SJCRH30 (cell line): ENCODE data around the gene FGF2. TPM values are rescaled to one million over a fixed set of nuclear protein-coding genes. Genes with fewer than 3 reads are reported as not detected.
"Not testable (repeated sequence)": the region's sequence is repeated elsewhere in the genome, so short reads cannot be mapped to it uniquely, and the experiment has no call there.

Experiments used
- DNase-seq, 2 experiments: peaks; one replicate each; pipeline ENCODE4 v3.0.0-alpha.2; 2015 to 2020
- H3K27ac ChIP-seq: fragments of 250-450 bp; sonication (Bioruptor Pico); 2 replicates; pipeline ENCODE4 v1.5.1; 2020; ENCODE audit warnings: mild to moderate bottlenecking, moderate library complexity
- H3K27me3 ChIP-seq: fragments of 250-450 bp; sonication (Bioruptor Pico); 2 replicates; pipeline ENCODE4 v1.5.1; 2020; ENCODE audit warnings: mild to moderate bottlenecking, moderate library complexity
- H3K36me3 ChIP-seq: fragments of 250-450 bp; sonication (Bioruptor Pico); 2 replicates; pipeline ENCODE4 v1.5.1; 2020; ENCODE audit warnings: mild to moderate bottlenecking, moderate library complexity
- H3K4me1 ChIP-seq: fragments of 250-450 bp; sonication (Bioruptor Pico); 2 replicates; pipeline ENCODE4 v1.5.1; 2020; ENCODE audit warnings: mild to moderate bottlenecking, moderate library complexity
- H3K4me3 ChIP-seq: fragments of 250-450 bp; sonication (Bioruptor Pico); 2 replicates; pipeline ENCODE4 v1.5.1; 2020; ENCODE audit warnings: mild to moderate bottlenecking, moderate library complexity
- H3K9me3 ChIP-seq: fragments of 250-450 bp; sonication (Bioruptor Pico); replicated peaks from 2 replicates; pipeline ENCODE4 v1.5.1; 2020; ENCODE audit warnings: mild to moderate bottlenecking, moderate library complexity
- total RNA-seq: library from RNA; depleted of rRNA; stranded (reverse); fragments of >200 nt; shearing (Covaris generic); gene quantifications from 2 replicates; pipeline ENCODE4 v1.2.3, GENCODE V29; 2014; rRNA removed

Gene FGF2
- 11.1 and 11.7 TPM in 2 replicates for total RNA-seq

- H3K4me3 ChIP-seq, result peak within 1 kb of the TSS; percentile 72
Observed at GRCh38 chr4:122826553-122827257, at the start of gene FGF2. TSS of gene FGF2 (plus strand) at chr4:122826831. CDS start at chr4:122827175, 344 bp downstream.

GRCh38 chr4:122776916-122777315, 49.7 kb upstream of the FGF2 start:
- no peaks in the 10 kb centered on the region for H3K27me3 ChIP-seq
- H3K36me3 ChIP-seq, result no peaks in the 10 kb centered on the region
- H3K4me1 ChIP-seq, result peaks cover 9% of the 10 kb centered on the region
- peak in 1 of 2 experiments; percentile 37 for DNase-seq
- H3K9me3 ChIP-seq, result no peaks in the 10 kb centered on the region
- no peak overlapping the region for H3K27ac ChIP-seq
- H3K4me3 ChIP-seq, result no peak overlapping the region

More at GRCh38 chr4:122826553-122827257, at the start of gene FGF2:
- peak; percentile 72 to 73 for DNase-seq
- Histone ChIP-seq H3K27me3 (no peaks in the 10 kb centered on the region), H3K4me1 (no peaks in the 10 kb centered on the region), H3K36me3 (no peaks in the 10 kb centered on the region), H3K9me3 (no peaks in the 10 kb centered on the region), H3K27ac (peak within 1 kb of the TSS; percentile 38; the same call in 1 of the 2 replicates)

DNA sequence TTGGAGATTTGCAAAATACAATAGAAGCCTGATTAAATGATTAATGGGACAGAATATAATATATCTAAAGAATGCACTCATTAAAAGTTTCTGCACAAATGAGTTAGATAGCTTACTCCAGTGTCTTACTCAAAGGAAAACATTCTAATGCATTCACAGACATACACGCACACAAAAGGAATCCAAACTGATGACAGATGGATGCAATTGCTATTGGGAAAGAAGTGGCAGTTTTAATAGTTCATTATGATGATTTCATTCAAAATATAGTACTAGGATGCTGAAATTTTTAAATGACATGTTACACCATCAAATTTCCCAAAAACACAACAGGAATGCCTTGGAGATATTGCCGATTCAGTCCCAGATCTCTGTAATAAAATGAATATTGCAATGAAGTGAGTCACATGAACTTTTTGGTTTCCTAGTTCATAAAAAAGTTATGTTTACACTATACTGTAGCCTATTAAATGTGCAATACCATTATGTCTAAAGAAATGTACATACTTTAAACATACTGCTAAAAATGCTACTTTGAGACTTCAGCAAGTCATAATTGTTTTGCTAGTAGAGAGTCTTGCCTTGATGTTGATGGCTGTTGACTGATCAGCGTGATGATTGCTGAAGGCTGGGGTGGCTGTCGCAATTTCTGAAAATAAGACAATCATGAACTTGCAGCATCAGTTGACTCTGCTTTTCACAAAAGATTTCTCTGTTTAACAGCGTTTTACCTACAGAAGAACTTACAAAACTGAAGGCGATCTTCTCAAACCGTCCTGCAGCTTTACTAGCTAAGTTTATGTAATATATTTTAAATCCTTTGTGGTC, 48.6 kb upstream of the FGF2 start:
- H3K36me3 ChIP-seq, result no peaks in the 10 kb centered on the region
- H3K27me3 ChIP-seq, result no peaks in the 10 kb centered on the region
- no peak for DNase-seq
- H3K27ac ChIP-seq, result no peak overlapping the region
- no peak overlapping the region for H3K4me3 ChIP-seq
- H3K4me1 ChIP-seq, result peaks cover 20% of the 10 kb centered on the region
- no peaks in the 10 kb centered on the region for H3K9me3 ChIP-seq

DNA sequence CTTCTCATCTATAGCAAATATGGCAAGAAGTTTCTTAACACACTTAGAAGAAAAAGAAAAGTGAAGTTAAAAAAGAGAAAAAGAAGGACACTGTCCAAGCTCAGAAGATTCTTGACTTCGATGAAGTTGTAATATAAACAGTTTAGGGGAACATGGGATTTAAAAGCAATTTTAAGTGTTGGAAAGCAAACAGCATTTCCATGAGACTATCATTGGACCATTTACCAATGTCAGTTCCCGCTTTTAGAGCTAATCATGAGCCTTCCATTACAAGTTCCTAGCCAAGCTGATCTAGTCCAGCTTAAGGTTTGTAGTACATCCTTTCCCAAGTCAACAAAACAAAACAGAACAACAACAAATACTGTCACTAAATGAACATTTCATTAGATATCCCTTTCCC, 45.1 kb upstream of the FGF2 start:
- H3K36me3 ChIP-seq, result no peaks in the 10 kb centered on the region
- H3K27ac ChIP-seq, result no peak overlapping the region
- no peaks in the 10 kb centered on the region for H3K9me3 ChIP-seq

DNA sequence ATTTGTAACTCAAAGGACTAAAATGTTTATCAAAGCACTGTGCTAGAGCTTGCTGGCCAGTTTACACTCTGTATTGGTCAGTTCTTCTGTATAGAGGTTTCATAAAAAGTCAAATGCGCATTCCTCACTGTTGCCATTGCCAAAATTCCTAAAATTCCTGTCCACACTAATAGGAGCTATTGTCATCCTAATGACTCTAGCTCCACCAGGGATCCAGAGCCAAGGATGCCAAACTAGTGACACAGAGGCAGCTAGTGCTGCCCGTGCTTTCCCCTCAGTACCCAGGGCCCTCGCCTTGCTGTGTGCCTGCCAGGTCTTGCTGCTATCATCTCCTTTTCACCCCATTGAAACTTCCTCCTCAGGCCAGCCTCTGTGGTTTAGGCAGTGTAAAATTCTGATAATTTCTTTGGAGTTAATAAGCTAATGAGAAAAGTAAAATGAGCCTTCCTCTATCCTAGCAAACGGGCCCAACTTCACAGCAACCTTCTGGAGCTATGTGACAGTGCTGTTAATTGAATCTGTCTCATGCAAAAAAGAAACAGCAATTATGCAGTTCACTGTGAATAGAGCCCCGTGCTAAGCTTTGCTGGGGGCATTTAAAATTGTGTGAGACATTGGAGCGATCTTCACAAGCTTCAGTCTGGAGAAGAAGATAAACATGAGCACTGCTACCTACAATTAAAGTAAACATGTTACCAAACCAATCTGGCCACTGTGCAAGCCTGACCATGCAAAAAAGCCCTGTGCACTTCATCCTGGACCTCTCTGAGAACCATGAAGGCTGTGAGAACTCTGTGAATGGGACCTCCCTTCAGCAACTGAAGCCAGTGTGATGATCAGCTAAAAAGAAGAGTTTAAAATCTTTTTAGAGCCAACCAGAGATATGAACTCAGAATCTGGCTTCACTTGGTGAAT, 43.1 kb upstream of the FGF2 start:
- H3K36me3 ChIP-seq, result no peaks in the 10 kb centered on the region
- no peaks in the 10 kb centered on the region for H3K9me3 ChIP-seq
- H3K4me1 ChIP-seq, result peaks cover 25% of the 10 kb centered on the region
- no peaks in the 10 kb centered on the region for H3K27me3 ChIP-seq
- peak; percentile 73 to 87 for DNase-seq
- peak overlapping the region; percentile 27 for H3K4me3 ChIP-seq
- H3K27ac ChIP-seq, result peak overlapping the region; percentile 69

More for the DNA sequence above, 45.1 kb upstream of the FGF2 start:
- no peak overlapping the region for H3K4me3 ChIP-seq
- peaks cover 32% of the 10 kb centered on the region for H3K4me1 ChIP-seq
- no peak for DNase-seq
- H3K27me3 ChIP-seq, result no peaks in the 10 kb centered on the region

DNA sequence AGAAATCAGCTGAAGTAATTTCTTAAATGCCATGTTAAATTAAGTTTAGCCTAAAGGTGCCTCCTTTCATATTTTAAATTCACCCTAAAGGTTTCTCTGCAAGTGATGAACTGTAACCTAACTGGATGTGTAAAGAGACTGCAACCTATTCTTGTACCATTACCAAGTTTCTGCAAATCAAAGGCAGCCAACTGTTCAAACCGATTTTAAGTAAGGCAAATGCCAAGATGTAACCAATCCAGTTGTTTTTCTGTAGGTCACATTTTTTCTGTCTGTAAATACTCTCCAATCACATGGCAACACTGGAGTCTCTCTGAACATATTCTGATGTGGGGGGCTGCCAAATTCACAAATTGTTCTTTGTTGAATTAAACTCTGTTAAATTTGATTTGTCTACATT, 42.4 kb upstream of the FGF2 start:
- Histone ChIP-seq H3K9me3 (no peaks in the 10 kb centered on the region), H3K27ac (peak overlapping the region; percentile 69), H3K4me1 (peaks cover 25% of the 10 kb centered on the region), H3K4me3 (no peak overlapping the region), H3K27me3 (no peaks in the 10 kb centered on the region), H3K36me3 (no peaks in the 10 kb centered on the region)
- DNase-seq, result no peak

DNA sequence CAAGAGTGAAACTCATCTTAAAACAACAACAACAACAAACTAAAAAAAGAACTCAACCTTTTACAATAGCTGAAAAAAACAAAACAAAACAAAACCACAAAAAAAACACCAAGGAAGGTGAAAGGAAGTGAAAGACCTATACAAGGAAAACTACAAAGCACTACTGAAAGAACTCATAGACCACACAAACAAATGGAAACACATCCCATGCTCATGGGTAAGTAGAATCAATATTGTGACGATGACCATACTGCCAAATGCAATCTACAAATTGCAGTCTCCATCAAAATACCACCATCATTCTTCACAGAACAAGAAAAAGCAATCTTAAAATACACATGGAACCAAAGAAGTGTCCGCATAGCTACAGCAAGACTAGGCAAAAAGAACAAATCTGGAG, 41.5 kb upstream of the FGF2 start:
- no peaks in the 10 kb centered on the region for H3K36me3 ChIP-seq
- no peak overlapping the region for H3K27ac ChIP-seq
- no peak for DNase-seq
- H3K9me3 ChIP-seq, result no peaks in the 10 kb centered on the region
- H3K4me3 ChIP-seq, result no peak overlapping the region
- H3K27me3 ChIP-seq, result no peaks in the 10 kb centered on the region
- H3K4me1 ChIP-seq, result peaks cover 25% of the 10 kb centered on the region

GRCh38 chr4:122786296-122786695, 40.3 kb upstream of the FGF2 start:
- not testable (repeated sequence) for H3K27me3 ChIP-seq, H3K27ac ChIP-seq, DNase-seq, H3K4me3 ChIP-seq, H3K36me3 ChIP-seq, H3K9me3 ChIP-seq
- H3K4me1 ChIP-seq, result peaks cover 25% of the 10 kb centered on the region

DNA sequence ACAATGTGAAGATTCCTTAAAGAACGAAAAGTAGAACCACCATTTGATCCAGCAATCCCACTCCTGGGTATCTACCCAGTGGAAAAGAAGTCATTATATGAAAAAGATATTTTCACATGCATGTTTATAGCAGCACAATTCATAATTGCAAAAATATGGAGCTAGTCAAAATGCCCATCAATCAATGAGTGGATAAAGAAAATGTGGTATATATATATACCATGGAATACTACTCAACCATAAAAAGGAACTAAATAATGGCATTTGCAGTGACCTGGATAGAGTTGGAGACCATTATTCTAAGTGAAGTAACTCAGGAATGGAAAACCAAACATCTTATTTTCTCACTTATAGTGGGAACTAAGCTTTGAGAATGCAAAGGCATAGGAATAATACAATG, 39.7 kb upstream of the FGF2 start:
- H3K4me3 ChIP-seq, H3K27ac ChIP-seq, DNase-seq, H3K36me3 ChIP-seq, H3K27me3 ChIP-seq, H3K9me3 ChIP-seq: not testable (repeated sequence)
- peaks cover 23% of the 10 kb centered on the region for H3K4me1 ChIP-seq

GRCh38 chr4:122787940-122788339, 38.7 kb upstream of the FGF2 start:
- no peak overlapping the region for H3K27ac ChIP-seq
- H3K4me1 ChIP-seq, result peaks cover 13% of the 10 kb centered on the region
- H3K4me3 ChIP-seq, result no peak overlapping the region
- no peak for DNase-seq
- no peaks in the 10 kb centered on the region for H3K9me3 ChIP-seq
- no peaks in the 10 kb centered on the region for H3K36me3 ChIP-seq
- no peaks in the 10 kb centered on the region for H3K27me3 ChIP-seq

- Histone ChIP-seq H3K27me3 (no peaks in the 10 kb centered on the region), H3K4me3 (no peak overlapping the region), H3K4me1 (peaks cover 6% of the 10 kb centered on the region), H3K9me3 (no peaks in the 10 kb centered on the region), H3K36me3 (no peaks in the 10 kb centered on the region), H3K27ac (no peak overlapping the region)
- no peak for DNase-seq
Observed at GRCh38 chr4:122788935-122789334, 37.7 kb upstream of the FGF2 start.

DNA sequence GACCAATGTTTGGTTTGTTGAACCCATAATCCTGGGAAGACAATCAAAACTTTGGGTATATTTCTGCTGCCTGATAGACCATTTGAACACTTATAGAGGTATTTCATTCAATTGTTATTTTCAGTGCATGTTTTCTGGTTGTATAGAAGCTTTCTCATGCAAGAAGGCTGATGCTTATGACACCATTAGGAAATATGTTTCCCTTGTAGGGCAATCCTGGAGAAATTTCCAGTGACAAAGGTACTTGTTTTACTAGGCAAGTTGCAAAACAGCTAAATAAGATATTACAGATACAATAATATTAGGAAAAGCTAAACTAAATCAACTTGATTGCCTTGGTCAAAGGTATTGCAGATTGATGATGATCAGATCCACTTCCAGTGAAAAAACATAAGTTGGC, 32.8 kb upstream of the FGF2 start:
- Histone ChIP-seq H3K4me3 (no peak overlapping the region), H3K4me1 (peaks cover 22% of the 10 kb centered on the region), H3K36me3 (no peaks in the 10 kb centered on the region), H3K27me3 (no peaks in the 10 kb centered on the region), H3K9me3 (no peaks in the 10 kb centered on the region), H3K27ac (no peak overlapping the region)
- no peak for DNase-seq

DNA sequence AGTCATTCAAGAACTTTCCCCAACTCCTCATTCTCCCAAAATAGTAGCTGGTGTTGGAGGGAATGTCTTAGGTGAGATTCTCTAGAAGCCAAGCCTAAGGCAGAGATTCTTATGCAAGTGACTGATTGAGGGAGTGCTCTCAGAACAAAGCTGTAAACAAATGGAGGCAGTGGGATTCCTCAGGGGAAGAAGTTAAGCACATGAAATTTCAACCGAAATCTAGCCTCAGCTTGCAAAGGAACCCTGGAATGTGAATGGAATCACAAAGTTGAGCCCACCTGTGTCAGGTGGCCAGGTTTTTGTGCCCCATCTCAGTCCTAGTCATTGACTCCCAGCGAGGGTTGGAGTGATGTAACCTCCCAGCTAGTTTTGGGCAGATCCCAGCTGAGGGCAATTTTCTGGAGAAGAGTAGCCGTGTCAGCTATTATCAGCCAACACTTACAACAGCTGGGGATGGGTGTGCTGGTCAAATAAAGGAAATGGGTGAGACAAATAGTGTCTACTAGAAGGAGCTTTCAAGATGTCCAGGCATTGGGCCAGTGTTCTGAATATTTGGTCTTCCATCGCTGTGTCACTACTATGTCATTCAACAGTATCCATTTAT, 29.7 kb upstream of the FGF2 start:
- Histone ChIP-seq H3K9me3 (no peaks in the 10 kb centered on the region), H3K27me3 (no peaks in the 10 kb centered on the region), H3K36me3 (no peaks in the 10 kb centered on the region), H3K4me3 (no peak overlapping the region), H3K4me1 (peaks cover 23% of the 10 kb centered on the region), H3K27ac (peak overlapping the region; percentile 70; the same call in 1 of the 2 replicates)
- DNase-seq, result peak in 1 of 2 experiments; percentile 17

DNA sequence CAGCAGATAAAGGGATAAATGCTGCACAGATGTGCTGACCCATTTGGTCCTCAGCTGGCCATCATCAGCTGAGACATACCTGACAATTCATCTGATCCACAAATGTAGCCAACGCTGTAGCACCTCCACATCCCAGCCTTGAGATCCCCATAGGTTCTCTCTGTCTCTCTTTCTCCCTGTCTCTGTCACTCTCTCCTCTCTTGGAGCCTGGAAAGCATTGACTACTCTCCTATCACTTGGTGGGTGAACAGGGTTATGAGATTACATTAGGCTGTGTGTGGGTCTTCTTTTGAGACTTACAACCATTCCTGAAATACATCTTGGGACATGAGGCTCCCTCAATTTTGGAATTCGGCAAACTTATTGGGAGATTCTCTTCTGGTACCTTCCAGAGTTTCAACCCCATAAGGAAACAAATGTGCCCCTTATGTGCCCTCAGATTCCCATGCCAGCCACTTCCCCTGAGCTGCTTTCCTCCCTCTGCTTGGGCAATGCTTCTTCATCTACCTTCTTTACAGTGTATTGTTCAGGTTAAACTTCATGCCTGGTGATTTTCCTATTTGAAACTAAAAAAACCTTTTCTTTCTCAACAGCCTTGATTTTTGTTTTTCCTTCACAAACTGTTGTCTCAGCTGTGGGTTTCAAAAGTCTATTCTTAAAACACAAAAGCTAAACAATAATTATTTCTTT, 29.1 kb upstream of the FGF2 start:
- no peaks in the 10 kb centered on the region for H3K27me3 ChIP-seq
- DNase-seq, result no peak
- peaks cover 23% of the 10 kb centered on the region for H3K4me1 ChIP-seq
- H3K27ac ChIP-seq, result peak overlapping the region; percentile 70
- peak overlapping the region; percentile 22 for H3K4me3 ChIP-seq
- H3K36me3 ChIP-seq, result no peaks in the 10 kb centered on the region
- no peaks in the 10 kb centered on the region for H3K9me3 ChIP-seq
